PC-3 (cell line): ENCODE data around the gene AOPEP. TPM values are rescaled to one million over a fixed set of nuclear protein-coding genes. Genes with fewer than 3 reads are reported as not detected.

ENCODE experiments used
- ATAC-seq: fragments of 200-7000 bp; cut with Tn5 transposase; 2 replicates; pipeline ENCODE4 v1.9.1; 2020; ENCODE audit warnings: mild to moderate bottlenecking, moderate library complexity
- BruUV-seq: library from RNA; stranded (reverse); fragments of 400-500 nt; replicated peaks from 2 replicates; lab custom pipeline; 2021; lab: Mats Ljungman, UMichigan
- CTCF ChIA-PET: fragments of 300-600 bp; sonication (Branson Sonifier 250); formaldehyde crosslinking; loops from one replicate; lab custom pipeline; 2022; ENCODE audit warnings: antibody characterized with exemption; lab: Charles Lee
- POLR2A ChIA-PET: fragments of 300-600 bp; sonication (Branson Sonifier 250); formaldehyde crosslinking; loops from one replicate; lab custom pipeline; 2022; ENCODE audit warnings: antibody characterized with exemption; ENCODE audit not compliant: unreplicated experiment; lab: Charles Lee
- DNase-seq: peaks from one replicate; pipeline ENCODE4 v3.0.0-alpha.2; 2015
- H2AFZ ChIP-seq: fragments of 300-600 bp; sonication (generic); 2 replicates; pipeline ENCODE4 v1.6.0; 2016; ENCODE audit warnings: antibody characterized with exemption, low read length
- H3F3A ChIP-seq: fragments of 300-600 bp; sonication (generic); one replicate; pipeline ENCODE4 v1.6.0; 2017; ENCODE audit warnings: antibody characterized with exemption, low read length, control low read depth, mild to moderate bottlenecking; ENCODE audit not compliant: unreplicated experiment
- H3K27ac ChIP-seq: fragments of 300-600 bp; sonication (generic); 2 replicates; pipeline ENCODE4 v1.5.1; 2016; ENCODE audit warnings: mild to moderate bottlenecking, low read length
- H3K27me3 ChIP-seq: fragments of 300-600 bp; sonication (generic); 2 replicates; pipeline ENCODE4 v1.6.1; 2016; ENCODE audit warnings: low read length, mixed read lengths
- H3K36me3 ChIP-seq: fragments of 300-600 bp; sonication (generic); 2 replicates; pipeline ENCODE4 v1.6.1; 2016; ENCODE audit warnings: low read depth, mixed run types, low read length, mixed read lengths
- H3K4me1 ChIP-seq: fragments of 300-600 bp; sonication (generic); 2 replicates; pipeline ENCODE4 v1.5.1; 2016; ENCODE audit warnings: low read length; ENCODE audit not compliant: insufficient read depth
- H3K4me2 ChIP-seq: fragments of 300-600 bp; sonication (generic); 2 replicates; pipeline ENCODE4 v1.6.0; 2016; ENCODE audit warnings: low read length
- H3K4me3 ChIP-seq: fragments of 300-600 bp; sonication (generic); 2 replicates; pipeline ENCODE4 v1.5.1; 2016; ENCODE audit warnings: mild to moderate bottlenecking, low read length, mixed read lengths
- H3K79me2 ChIP-seq: fragments of 300-600 bp; sonication (generic); 2 replicates; pipeline ENCODE4 v1.6.1; 2017; ENCODE audit warnings: low read length, mixed read lengths
- H3K9ac ChIP-seq: fragments of 300-600 bp; sonication (generic); 2 replicates; pipeline ENCODE4 v1.6.0; 2016; ENCODE audit warnings: mild to moderate bottlenecking, low read length
- H3K9me2 ChIP-seq: fragments of 300-600 bp; sonication (generic); replicated peaks from 2 replicates; pipeline ENCODE4 v1.6.1; 2016; ENCODE audit warnings: mixed run types, low read length, mixed read lengths
- H3K9me3 ChIP-seq: fragments of 300-600 bp; sonication (generic); 2 replicates; pipeline ENCODE4 v1.6.1; 2016; ENCODE audit warnings: low read length, mixed read lengths
- H4K20me1 ChIP-seq: fragments of 300-600 bp; sonication (generic); 2 replicates; pipeline ENCODE4 v1.6.1; 2016; ENCODE audit warnings: low read length, mixed read lengths
- CTCF ChIP-seq: fragments of 300-600 bp; sonication (generic); conservative IDR thresholded peaks from 2 replicates; pipeline ENCODE4 v1.5.1; 2017; ENCODE audit warnings: antibody characterized with exemption, low read depth, mild to moderate bottlenecking, low read length
- EZH2 ChIP-seq: fragments of 300-600 bp; sonication (generic); IDR thresholded peaks from one replicate; pipeline ENCODE4 v1.6.1; 2017; ENCODE audit warnings: antibody characterized with exemption, mild to moderate bottlenecking, low read length; ENCODE audit not compliant: unreplicated experiment
- EZH2phosphoT487 ChIP-seq: fragments of 300-600 bp; sonication (generic); IDR thresholded peaks from 2 replicates; pipeline ENCODE4 v1.6.1; 2018; ENCODE audit warnings: mild to moderate bottlenecking, antibody characterized with exemption, low read length, borderline replicate concordance
- intact Hi-C: fragments of 100-400 bp; cut with micrococcal nuclease; formaldehyde crosslinking; loops from 2 replicates; pipeline ENCODE4 v1.9.0; 2023
- total RNA-seq: library from RNA; depleted of rRNA; stranded (reverse); fragments of >200 nt; gene quantifications from 2 replicates; pipeline ENCODE4 v1.2.3, GENCODE V29; 2014

Gene AOPEP
- total RNA-seq, 1 experiment from 2014 or later = 23.1 TPM

GRCh38 chr9:94706922-94707321 lies 19.6 kb upstream of the AOPEP start:
- H3K27ac ChIP-seq = no peak overlapping the region
- no peak overlapping the region for H3K4me3 ChIP-seq
- CTCF ChIA-PET = interaction anchor here (0.7 kb wide), 1 partner anchor 20 kb away, joined by 8 read pairs; the partner anchor contains the start of gene AOPEP
- no peak for TF ChIP-seq EZH2
- no peak for TF ChIP-seq EZH2phosphoT487
- TF ChIP-seq CTCF = no peak
- no peaks in the 10 kb centered on the region for H4K20me1 ChIP-seq
- no peaks in the 10 kb centered on the region for H3K4me1 ChIP-seq
- H3K79me2 ChIP-seq = no peaks in the 10 kb centered on the region
- H3K9ac ChIP-seq = no peak overlapping the region
- ATAC-seq = no peak
- no peak for DNase-seq
- intact Hi-C loops = no loop called here
- no TSS peak for BruUV-seq
- no peaks in the 10 kb centered on the region for H3K9me3 ChIP-seq
- no peak overlapping the region for H2AFZ ChIP-seq
- no peaks in the 10 kb centered on the region for H3F3A ChIP-seq
- H3K9me2 ChIP-seq = no peaks in the 10 kb centered on the region
- POLR2A ChIA-PET = no interaction called here
- no peaks in the 10 kb centered on the region for H3K27me3 ChIP-seq
- H3K4me2 ChIP-seq = no peak overlapping the region
- H3K36me3 ChIP-seq = no peaks in the 10 kb centered on the region

GRCh38 chr9:94713436-94714215 lies 12.9 kb upstream of the AOPEP start:
- no peaks in the 10 kb centered on the region for H3K27me3 ChIP-seq
- no peaks in the 10 kb centered on the region for H3K9me3 ChIP-seq
- BruUV-seq = no TSS peak
- no peak overlapping the region for H3K9ac ChIP-seq
- ChIA-PET POLR2A (no interaction called here), CTCF (no interaction called here)
- no peaks in the 10 kb centered on the region for H3K79me2 ChIP-seq
- no peaks in the 10 kb centered on the region for H3K9me2 ChIP-seq
- H4K20me1 ChIP-seq = no peaks in the 10 kb centered on the region
- no peaks in the 10 kb centered on the region for H3F3A ChIP-seq
- intact Hi-C loops = no loop called here
- TF ChIP-seq CTCF (no peak), EZH2phosphoT487 (no peak), EZH2 (no peak)
- H3K4me1 ChIP-seq = peaks cover 14% of the 10 kb centered on the region
- H2AFZ ChIP-seq = no peak overlapping the region
- H3K4me2 ChIP-seq = no peak overlapping the region
- no peak for DNase-seq
- no peak overlapping the region for H3K27ac ChIP-seq
- no peaks in the 10 kb centered on the region for H3K36me3 ChIP-seq
- no peak overlapping the region for H3K4me3 ChIP-seq
- ATAC-seq = no peak

GRCh38 chr9:94714494-94714893 lies 12.0 kb upstream of the AOPEP start:
- H2AFZ ChIP-seq = no peak overlapping the region
- H3K79me2 ChIP-seq = no peaks in the 10 kb centered on the region
- no peaks in the 10 kb centered on the region for H4K20me1 ChIP-seq
- POLR2A ChIA-PET = no interaction called here
- H3K4me3 ChIP-seq = no peak overlapping the region
- no peaks in the 10 kb centered on the region for H3K27me3 ChIP-seq
- no peak overlapping the region for H3K27ac ChIP-seq
- TF ChIP-seq CTCF = no peak
- TF ChIP-seq EZH2 = no peak
- TF ChIP-seq EZH2phosphoT487 = no peak
- no peaks in the 10 kb centered on the region for H3K36me3 ChIP-seq
- H3K4me1 ChIP-seq = peaks cover 20% of the 10 kb centered on the region
- BruUV-seq = no TSS peak
- H3K9ac ChIP-seq = no peak overlapping the region
- no peaks in the 10 kb centered on the region for H3K9me3 ChIP-seq
- no peaks in the 10 kb centered on the region for H3K9me2 ChIP-seq
- no peak for DNase-seq
- ATAC-seq = no peak
- H3K4me2 ChIP-seq = no peak overlapping the region
- CTCF ChIA-PET = no interaction called here
- intact Hi-C loops = no loop called here
- no peaks in the 10 kb centered on the region for H3F3A ChIP-seq
